ENCODE measurements around the gene CHP2.
"Not testable (repeated sequence)": the region's sequence is repeated elsewhere in the genome, so short reads cannot be mapped to it uniquely, and the experiment has no call there.

CHP2 gene

GRCh38 chr16:23754594-23755483 lies at the start of gene CHP2:
CHP2 (plus strand) TSS chr16:23755026; CDS start chr16:23755050, 24 bp downstream.
- no peak for DNase-seq (ENCODE audit: low spot score)

GRCh38 chr16:23705517-23705902 lies 49.3 kb upstream of the CHP2 start:
- no peak for DNase-seq (ENCODE audit: low spot score)

DNA sequence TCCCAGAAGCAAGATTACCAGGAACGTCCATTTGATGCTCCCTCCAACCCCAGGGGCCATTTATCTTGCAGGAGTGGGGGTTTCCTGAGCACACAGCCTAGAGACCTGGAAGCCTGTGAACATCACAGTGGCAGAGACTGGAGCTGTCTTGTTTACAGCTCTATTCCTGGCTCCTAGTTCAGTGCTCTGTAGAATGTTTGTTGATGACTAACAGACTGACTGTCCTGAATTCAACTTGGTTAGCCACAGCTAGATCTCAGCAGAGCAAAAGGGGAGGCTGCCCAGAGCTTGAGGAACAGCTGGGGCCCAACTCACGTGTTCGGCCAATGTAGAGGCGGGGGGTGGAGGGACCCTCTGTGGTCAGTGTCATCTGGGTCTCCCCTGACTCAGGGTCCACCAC lies 48.4 kb upstream of the CHP2 start:
- DNase-seq (ENCODE audit: low spot score): no peak

DNA sequence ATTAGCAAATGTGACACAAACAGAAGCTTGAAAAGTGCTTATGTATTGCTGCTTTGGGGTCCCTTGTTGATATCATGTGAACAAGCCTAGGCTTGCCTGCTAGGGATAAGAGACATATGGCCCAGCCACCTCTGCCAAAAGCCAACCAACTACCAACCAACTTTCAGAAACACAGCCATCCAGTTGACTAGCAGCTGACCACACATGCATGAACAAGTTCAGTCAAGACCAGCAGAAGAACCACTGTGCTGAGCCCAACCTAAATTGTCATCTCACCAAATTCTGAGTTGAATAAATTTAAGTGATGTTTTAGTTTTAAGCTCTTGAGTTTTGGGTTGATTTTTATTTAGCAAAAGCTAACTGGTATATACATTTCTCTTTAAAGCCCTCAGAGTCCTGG lies 45.3 kb upstream of the CHP2 start:
- no peak for DNase-seq (ENCODE audit: low spot score)

DNA sequence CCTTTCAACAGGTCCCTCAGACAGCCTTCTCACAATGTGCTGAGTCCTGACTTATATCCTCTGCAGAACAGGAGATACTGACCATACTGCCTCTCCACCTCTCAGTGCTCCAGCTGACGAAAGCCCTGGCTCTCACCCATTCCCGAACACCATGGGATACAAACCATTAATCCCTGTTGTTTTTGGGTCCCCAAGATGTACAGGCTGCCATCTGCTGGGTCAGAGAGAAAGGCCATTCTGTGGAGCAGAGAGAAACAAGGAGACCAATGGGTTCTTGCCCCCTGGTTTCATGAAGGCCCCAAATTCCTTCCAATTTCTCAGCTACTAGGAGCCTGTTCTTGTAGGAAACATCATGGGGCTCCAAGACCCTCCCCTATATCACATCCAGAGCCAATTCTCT lies 44.8 kb upstream of the CHP2 start:
- no peak for DNase-seq (ENCODE audit: low spot score)

GRCh38 chr16:23710504-23710903 lies 44.3 kb upstream of the CHP2 start:
- no peak for DNase-seq (ENCODE audit: low spot score)

GRCh38 chr16:23711785-23712184 lies 43.0 kb upstream of the CHP2 start:
- DNase-seq (ENCODE audit: low spot score): no peak

DNA sequence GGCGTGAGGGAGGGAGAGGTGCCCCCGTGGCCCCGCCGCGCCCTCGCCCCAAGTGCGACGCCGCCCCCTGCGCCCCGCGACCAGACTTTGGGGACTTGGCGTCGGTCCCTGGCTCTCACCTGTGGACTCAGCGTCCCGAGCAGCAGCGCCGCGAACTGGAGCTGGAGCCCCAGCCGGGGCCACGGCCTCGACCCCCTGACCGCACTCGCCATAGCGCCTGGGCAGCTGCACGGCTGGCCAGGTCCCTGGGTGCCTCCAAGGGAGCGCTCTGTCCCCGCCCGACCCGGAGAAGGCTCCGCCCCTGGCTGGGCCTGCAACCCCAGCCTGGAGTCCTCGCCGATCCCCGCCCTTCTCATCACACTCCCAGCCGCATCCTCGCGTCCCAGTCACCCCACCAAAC lies 41.9 kb upstream of the CHP2 start, which contains the start of gene ERN2:
Gene ERN2 (minus strand): TSS at position 247 of the 400 bp plus-strand sequence. CDS start 35 bp downstream, at position 212.
- DNase-seq (ENCODE audit: low spot score): no peak

- DNase-seq (ENCODE audit: low spot score): no peak
Observed at GRCh38 chr16:23716484-23716883, 38.3 kb upstream of the CHP2 start.

- DNase-seq (ENCODE audit: low spot score): not testable (repeated sequence)
Observed at GRCh38 chr16:23722613-23723240, 32.1 kb upstream of the CHP2 start.

GRCh38 chr16:23724096-23724784 lies 30.6 kb upstream of the CHP2 start:
- DNase-seq (ENCODE audit: low spot score): no peak

- no peak for DNase-seq (ENCODE audit: low spot score)
Observed at GRCh38 chr16:23724785-23725131, 30.1 kb upstream of the CHP2 start.

DNA sequence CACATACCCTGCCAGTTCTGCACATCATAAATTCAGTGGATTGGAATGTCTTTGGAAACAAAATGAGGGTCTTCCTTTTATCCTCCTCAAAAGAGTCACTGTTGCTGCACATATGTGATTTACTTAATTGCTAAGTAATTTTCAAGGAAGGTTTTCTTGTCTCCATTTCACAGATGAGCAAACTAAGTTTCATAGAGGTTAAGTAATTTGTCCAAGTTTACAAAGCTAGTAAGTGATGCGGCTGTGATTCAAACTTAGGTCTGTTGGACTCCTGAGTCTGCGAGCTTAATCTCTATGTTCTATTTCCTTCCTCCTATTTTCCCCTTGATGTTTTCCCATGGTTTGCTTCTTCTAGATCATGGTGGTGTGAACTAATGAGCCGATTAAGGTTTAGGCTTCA lies 28.1 kb upstream of the CHP2 start:
- no peak for DNase-seq (ENCODE audit: low spot score)

DNA sequence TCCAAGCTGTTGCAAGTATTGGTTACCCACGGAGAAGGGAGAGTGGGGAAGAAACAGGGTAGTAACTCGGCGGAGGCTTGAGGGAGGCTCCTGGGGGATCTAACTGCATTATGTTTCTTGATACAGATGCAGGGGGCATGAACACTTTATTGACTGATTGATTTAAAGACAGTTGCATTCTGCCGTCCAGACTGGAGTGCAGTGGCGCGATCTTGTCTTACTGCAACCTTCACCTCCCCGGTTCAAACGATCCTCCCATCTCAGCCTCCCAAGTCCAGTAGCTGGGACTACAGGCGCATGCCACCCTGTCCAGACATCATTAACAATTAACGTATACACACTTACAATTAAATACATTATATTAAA lies 26.7 kb upstream of the CHP2 start:
- DNase-seq (ENCODE audit: low spot score): no peak

GRCh38 chr16:23729503-23730424 lies 25.1 kb upstream of the CHP2 start:
- no peak for DNase-seq (ENCODE audit: low spot score)

GRCh38 chr16:23734176-23734893 lies 20.5 kb upstream of the CHP2 start:
- no peak for DNase-seq (ENCODE audit: low spot score)

DNA sequence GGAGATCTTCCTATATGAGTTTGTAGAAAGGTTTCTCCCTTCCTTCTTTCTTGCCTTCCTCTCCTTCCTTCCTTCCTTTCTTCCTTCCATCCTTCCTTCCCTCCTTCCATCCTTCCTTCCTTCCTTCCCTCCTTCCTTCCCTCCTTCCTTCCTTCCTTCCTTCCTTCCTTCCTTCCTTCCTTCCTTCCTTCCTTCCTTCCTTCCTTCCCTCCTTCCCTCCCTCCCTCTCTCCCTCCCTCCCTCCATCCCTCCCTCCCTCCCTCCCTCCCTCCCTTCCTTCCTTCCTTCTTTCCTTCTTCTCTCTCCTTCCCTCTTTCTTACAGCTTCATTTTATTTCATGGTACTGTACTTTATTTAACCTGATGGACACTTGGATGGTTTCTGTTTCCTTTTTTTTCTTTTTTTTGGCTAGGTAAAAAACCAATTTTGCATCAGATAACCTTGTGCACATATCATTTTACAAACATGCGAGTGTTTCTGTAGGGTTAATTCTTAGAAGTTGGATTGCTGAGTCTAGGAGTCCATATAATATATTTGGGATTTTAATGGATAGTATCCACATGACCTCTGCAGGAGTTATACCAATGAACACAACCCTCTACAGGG lies 17.3 kb upstream of the CHP2 start:
- DNase-seq (ENCODE audit: low spot score): not testable (repeated sequence)

GRCh38 chr16:23739516-23739915 lies 15.3 kb upstream of the CHP2 start:
- no peak for DNase-seq (ENCODE audit: low spot score)

DNA sequence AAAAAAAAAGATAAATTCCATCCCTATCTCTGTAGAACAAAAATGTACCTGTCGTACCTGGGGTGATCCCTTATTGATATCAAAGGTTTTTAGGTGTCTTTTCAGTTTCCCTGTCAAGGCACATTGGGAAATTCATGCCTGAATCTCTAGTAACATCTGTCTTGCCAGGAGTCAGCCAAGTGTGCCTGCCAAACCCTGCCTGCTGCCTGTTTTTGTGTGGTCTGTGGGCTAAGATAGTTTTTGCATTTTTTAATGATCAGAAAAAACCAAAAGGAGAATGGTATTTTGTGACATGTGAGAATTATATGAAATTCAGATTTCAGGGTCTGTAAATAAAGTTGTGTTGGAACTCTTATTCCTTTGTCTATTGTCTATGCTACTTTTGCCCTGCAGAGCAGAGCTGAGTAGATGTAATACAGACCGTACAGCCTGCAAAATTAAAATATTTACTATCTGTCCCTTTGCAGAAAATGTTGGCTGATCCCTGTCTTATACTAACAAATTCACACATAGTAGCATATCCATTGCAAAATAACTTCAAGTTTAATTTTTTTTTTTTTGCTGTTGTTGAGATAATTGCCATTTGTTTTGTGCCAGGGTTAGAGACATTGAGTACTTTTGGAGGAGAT lies 13.0 kb upstream of the CHP2 start:
- DNase-seq (ENCODE audit: low spot score): no peak

DNA sequence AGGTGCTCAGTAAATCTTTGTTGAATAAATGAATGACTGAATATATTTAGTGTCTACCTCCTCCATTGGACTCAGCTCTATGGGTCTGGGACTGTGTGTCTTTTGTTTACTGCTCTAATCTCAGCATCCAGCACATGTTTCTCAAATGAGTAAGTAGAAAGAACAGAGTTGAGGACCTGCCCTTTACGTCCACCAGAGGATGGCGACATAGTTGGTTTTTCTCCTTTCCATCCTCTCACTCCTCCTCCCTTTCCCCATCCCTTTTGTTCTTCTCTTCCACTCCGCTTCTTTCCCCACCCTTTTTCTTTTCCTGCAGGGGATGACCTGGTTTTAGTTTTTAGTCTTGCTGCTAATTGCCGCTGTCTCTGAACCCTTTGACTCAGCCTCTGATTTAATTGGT lies 12.1 kb upstream of the CHP2 start:
- no peak for DNase-seq (ENCODE audit: low spot score)

Data from hematopoietic multipotent progenitor cell treated with erythropoietin and hydrocortisone succinate and interleukin-3 and kit ligand, for 15 days (in vitro differentiated cells).